ENCODE measurements around the gene APC.

The APC gene

DNA sequence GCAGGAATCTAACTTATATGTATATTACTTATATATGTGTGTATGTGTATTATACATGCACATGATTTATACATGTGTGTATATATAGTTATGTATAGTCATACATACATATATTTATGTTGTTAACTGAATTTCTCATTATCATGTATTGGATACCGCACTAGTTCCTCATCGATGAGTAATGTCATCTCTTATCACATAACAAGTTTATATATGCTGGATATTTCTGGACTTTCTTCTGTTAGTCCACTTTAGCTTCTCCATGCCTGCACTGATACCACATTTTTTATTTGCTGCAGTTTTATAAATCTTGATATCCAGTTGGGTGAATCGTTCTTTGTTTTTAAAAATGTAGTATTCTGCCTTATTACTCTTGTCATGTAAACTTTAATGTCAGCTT is 50.2 kb downstream of the APC start (continued):
- no peak for TF ChIP-seq ZFP3 (CRISPR knock-in tag; IDR thresholded peaks at IDR 0.05)

DNA sequence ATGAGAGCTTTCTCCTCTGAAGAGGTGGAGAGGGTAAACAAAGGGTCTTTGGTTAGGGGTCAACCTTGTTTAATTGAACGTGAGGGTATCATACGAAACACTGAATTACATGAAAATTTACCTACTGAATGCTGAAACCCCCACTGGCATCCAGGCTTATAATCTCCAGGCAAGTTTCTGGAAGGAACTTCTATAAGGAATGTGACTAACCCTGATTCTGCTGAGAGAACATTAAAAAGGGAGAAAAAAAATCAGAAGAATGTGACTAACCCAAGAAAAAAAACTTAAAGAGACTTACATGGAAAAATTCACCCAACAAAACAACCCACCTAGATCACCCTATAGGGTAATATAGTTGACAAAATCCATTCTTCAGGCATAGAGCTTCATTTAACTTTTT is 55.5 kb downstream of the APC start:
- no peak for ATAC-seq
- no peak for TF ChIP-seq CSRNP3 (CRISPR knock-in tag; IDR thresholded peaks at IDR 0.05)
- no peak for TF ChIP-seq POU6F1 (CRISPR knock-in tag; IDR thresholded peaks at IDR 0.05; ENCODE audit: borderline replicate concordance, low read depth)
- TF ChIP-seq BACH2 (CRISPR knock-in tag; IDR thresholded peaks at IDR 0.05; ENCODE audit: borderline replicate concordance): no peak

DNA sequence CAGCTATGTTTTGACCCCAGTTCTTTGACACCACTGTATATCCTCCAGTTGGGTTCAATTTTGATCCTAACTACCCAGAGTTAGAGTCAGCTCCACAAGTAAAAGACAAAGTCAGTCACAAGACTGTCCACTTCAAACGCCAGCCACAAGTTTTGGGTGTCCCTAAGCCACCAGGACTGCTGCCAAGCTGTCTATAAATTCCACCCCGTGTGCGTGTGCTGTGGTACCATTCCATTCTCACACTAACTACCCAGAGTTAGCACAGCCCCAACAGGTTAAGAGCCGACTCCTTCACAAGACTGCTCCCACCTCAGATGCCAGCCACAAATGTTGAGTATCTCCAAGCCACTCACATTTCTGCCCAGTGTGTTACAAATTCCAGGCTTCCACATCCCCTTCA is 56.7 kb downstream of the APC start:
- ATAC-seq: no peak
- TF ChIP-seq ZNF8 (CRISPR knock-in tag; IDR thresholded peaks at IDR 0.05) (no peak), ZC3H10 (CRISPR knock-in tag; IDR thresholded peaks at IDR 0.05) (no peak), SNAI2 (CRISPR knock-in tag; IDR thresholded peaks at IDR 0.05) (no peak), ISL1 (CRISPR knock-in tag; IDR thresholded peaks at IDR 0.05) (no peak), CSDC2 (CRISPR knock-in tag; IDR thresholded peaks at IDR 0.05) (no peak), TSHZ2 (CRISPR knock-in tag; IDR thresholded peaks at IDR 0.05) (no peak)

GRCh38 chr5:112795342-112795741 is 57.7 kb downstream of the APC start:
- no peak for ATAC-seq
- TF ChIP-seq ZNF70 (CRISPR knock-in tag; IDR thresholded peaks at IDR 0.05): no peak
- TF ChIP-seq CSRNP3 (CRISPR knock-in tag; IDR thresholded peaks at IDR 0.05): no peak
- no peak for TF ChIP-seq ESRRG (CRISPR knock-in tag; IDR thresholded peaks at IDR 0.05)
- TF ChIP-seq OSR1 (CRISPR knock-in tag; IDR thresholded peaks at IDR 0.05): no peak
- TF ChIP-seq ARNTL (CRISPR knock-in tag; IDR thresholded peaks at IDR 0.05; ENCODE audit: borderline replicate concordance, low read depth): no peak
- TF ChIP-seq POU6F1 (CRISPR knock-in tag; IDR thresholded peaks at IDR 0.05; ENCODE audit: borderline replicate concordance, low read depth): no peak
- TF ChIP-seq PPARA (CRISPR knock-in tag; IDR thresholded peaks at IDR 0.05; ENCODE audit: borderline replicate concordance): no peak
- no peak for TF ChIP-seq RARB (CRISPR knock-in tag; IDR thresholded peaks at IDR 0.05)
- TF ChIP-seq GLIS3 (CRISPR knock-in tag; IDR thresholded peaks at IDR 0.05): no peak
- TF ChIP-seq, protein P1, sequence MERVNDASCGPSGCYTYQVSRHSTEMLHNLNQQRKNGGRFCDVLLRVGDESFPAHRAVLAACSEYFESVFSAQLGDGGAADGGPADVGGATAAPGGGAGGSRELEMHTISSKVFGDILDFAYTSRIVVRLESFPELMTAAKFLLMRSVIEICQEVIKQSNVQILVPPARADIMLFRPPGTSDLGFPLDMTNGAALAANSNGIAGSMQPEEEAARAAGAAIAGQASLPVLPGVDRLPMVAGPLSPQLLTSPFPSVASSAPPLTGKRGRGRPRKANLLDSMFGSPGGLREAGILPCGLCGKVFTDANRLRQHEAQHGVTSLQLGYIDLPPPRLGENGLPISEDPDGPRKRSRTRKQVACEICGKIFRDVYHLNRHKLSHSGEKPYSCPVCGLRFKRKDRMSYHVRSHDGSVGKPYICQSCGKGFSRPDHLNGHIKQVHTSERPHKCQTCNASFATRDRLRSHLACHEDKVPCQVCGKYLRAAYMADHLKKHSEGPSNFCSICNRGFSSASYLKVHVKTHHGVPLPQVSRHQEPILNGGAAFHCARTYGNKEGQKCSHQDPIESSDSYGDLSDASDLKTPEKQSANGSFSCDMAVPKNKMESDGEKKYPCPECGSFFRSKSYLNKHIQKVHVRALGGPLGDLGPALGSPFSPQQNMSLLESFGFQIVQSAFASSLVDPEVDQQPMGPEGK (CRISPR knock-in tag; IDR thresholded peaks at IDR 0.05; ENCODE audit: borderline replicate concordance): no peak
- no peak for TF ChIP-seq SNAI2 (CRISPR knock-in tag; IDR thresholded peaks at IDR 0.05)
- TF ChIP-seq ZNF8 (CRISPR knock-in tag; IDR thresholded peaks at IDR 0.05): no peak
- TF ChIP-seq CSDC2 (CRISPR knock-in tag; IDR thresholded peaks at IDR 0.05): no peak

All from SK-N-SH treated with all-trans-retinoic acid at 6 μM for 48 hours (cell line).